GM19043 (cell line): Measurements from ENCODE around the gene RAB30.
"Not testable (repeated sequence)": the region's sequence is repeated elsewhere in the genome, so short reads cannot be mapped to it uniquely, and the experiment has no call there.

ENCODE experiments used
- ATAC-seq: cut with Tn5 transposase; IDR thresholded peaks from one replicate; pipeline ENCODE4 v1.9.1; 2021; ENCODE audit warnings: low read depth; ENCODE audit not compliant: unreplicated experiment

RAB30 gene

DNA sequence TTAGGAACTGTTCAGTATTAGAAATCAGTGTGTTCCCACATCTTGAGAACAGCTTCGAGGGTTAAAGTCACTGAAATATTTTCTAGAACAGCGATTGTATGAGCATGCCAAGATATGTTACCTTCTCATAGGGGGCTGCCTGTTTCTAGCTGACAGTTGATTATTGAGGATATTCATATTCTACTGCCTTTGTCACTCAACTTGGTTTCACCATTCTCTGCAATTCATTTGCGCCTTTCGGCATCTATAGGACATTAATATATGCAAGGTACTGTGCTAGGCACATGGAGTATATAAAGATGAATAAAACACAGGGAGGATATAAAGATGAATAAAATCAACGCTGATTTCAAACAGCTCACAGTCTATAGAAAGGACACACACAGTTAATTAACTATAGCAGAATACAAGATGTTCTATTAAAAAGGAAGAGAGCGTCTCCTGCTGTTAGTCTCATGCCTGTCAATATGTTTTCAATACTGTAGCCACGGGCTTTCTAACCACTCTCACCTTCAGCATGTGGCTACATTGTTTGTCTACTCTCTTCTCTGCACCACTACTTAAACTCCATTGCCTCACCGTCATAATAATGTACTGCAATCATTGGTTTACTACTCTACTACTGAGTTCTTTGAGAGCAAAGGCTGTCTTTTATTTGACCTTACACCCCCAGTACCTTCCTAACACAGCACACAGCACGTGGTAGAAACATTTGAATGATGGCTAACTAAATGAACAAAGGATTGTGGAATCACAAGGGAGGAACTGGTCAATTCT, 81.9 kb downstream of the RAB30 start:
- ATAC-seq = no peak

DNA sequence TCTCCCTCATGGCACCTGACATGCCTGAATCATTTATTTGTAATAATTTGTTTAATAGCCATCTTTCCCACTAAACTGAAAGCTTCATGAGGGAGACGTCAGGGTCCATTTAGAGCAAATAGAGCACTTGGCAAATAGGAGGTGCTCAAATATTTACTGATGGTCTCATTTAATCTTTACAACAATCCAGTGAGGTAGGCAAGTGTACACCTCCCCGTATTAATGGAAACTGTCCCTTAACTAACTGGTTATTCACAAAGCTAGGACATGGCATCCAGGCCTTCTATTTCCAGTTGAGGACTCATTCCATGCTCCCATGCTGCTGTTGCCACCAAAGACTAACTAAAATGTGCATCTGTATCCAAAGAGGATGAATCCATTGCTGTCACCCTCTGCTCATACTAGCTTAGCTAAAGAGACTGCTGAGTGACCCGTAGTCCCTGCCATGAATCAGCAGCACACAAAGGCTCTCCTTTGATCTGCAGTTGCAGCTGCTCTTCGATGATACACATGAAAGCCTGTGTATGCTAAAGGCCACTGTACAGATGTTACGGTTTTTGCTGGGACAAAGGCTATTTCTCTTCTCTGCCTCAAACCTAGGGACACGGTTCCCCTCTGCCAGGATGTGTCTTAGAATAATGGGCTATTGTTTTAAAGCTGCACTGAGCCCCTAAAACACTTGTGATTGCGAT, 82.6 kb downstream of the RAB30 start:
- no peak for ATAC-seq

DNA sequence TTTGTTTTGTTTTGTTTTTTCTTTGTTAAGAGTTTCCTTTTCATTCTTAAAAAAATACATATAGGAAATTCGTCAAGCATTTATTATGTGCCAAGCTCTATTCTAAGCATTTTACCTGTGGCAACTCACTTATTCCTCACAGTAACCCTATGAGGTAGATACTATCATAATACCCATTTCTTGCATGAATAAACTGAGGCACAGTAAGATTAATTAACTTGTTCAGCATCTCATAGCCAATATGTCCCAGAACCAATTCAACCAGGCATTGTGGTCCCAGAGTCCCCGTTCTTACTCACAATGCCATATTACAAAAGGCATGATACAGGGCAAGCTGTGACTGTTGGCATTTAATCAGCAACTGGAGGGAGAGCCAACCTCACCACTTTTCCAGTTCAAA, 83.7 kb downstream of the RAB30 start:
- ATAC-seq = no peak

DNA sequence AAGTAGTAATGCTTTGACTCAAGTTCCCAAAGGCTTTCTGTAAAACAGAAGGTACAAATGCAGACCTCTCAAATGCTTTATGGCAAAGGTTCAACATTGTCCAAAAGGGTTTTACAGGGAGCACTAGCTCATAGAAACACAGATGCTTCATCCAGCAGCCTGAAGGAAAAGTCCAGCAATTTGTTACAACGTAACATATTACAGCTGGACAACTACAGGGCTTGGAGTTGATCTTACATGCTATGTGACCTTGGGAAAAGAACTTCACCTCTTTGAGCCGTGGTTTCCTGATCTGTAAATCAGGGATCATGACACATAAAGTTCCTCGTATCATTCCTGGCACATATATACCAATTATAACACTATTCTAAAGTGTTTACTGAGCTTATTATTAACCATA, 85.3 kb downstream of the RAB30 start:
- ATAC-seq = no peak

DNA sequence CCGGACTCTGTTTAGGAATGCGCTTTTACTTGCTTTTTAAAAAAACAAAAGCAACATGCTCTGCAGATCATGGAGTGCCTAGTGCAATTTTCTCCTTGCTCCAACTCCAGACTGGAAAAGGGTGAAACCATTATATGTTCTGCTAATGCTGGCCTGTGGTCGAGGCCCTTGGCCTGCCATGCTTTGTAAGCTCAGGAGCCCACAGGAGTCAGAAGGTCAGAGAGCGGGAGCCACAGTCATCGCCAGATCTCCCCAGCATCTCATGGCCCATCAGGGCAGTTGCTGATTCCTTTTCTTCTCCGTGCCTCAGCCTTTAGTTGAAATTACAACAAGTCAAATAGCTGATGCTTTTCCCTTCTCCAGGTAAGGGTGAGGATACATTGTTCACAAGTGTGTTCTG, 89.8 kb downstream of the RAB30 start:
- no peak for ATAC-seq

DNA sequence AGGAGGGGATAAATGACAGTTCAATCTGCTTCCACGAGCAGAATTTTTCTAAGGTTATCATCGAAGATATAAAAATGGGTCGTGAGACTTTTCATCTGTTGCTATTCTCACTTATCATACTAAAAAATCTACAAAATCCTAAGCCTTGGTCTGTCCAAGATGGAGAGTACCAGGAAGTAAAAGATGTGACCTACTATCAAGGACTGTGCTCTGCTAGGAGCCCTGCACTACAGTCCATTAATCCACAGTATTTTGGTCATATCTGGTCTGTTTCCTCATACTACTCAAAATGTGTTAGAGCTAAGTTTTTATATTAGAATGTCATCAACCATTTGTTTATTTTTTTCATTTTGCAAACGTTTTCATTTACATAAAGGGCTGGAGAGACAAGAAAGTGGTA, 90.8 kb downstream of the RAB30 start:
- no peak for ATAC-seq

DNA sequence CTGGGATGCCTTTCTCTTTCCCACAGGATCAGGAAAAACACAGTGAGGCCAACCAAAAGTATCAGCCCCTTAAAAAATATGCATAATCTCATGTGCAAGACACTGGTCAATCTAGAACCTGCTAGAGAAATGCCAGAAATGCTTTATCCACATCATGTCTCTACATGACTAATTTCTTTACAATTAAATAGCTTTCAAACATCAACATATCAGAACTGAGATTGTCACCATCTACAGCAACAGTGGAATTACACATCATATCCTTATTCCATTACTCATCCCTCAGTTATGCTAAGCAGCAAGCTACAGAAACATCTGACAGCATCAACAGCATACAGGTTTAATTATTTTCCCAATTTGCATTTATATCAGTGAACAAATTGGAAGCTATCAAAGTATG, 91.4 kb downstream of the RAB30 start:
- no peak for ATAC-seq

DNA sequence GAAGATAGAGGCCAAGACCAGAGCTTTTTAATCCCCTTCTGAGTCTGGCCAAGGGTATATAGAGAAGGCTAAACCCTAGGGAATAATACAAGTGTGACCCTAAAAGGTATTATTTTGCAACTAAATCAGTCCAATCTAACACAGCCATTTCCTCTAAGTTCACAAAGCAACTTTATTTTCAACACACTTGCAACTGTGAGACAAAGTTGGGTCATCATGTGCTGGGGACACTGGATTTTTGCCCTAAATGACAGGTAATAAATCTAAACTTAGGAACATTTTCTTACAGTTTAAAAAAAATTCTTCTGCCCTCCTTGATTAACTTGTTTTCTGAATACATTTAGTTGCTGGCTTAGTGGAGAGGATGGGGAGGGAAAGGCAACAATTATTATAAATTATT, 91.9 kb downstream of the RAB30 start:
- no peak for ATAC-seq

DNA sequence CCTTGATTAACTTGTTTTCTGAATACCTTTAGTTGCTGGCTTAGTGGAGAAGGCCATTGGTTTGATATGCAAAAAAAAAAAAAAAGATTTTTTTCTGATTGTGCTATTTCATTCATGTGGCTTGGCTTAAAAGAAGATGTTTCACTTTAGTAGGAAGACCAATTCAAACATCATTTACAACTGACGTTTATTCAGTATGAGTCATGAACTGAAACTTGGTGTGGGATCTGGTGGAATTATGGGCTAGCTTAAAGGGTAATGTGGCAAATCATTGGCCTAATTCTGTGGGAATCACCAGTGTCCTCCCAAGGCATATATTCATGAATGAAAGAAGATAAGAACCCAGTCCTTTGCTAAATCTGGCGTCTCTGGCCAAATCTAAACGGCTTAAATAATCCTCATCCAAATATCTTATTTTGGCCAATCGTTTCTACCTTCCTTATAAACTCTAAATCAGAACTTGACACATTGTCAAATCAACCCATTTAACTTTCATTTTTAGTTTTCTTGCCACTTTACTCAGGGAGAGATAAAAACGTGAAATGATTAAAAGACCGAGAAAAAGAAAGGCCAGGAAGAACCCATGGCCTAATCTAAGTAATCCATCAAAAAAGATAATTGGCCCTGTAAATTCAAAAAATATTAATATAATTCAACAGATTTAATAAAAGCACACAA, 93.1 kb downstream of the RAB30 start:
- no peak for ATAC-seq

DNA sequence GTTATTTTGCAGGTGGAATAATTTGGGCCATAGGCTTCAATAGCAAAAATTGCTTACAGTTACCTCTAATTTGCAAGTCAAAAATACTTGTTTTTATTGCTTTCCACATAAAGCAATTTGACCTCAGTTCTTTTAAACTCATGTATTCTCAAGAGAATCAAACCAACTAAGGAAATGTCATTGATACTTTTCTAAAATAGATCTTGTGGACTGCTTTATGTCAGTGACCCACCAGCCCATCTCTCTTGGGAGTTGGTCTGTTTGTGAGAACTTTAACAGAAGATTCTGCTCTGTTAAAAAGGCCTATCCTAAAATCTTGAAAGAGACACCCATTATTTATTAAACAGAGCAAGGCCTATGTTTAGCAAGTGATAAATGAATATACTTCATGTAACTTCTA, 94.9 kb downstream of the RAB30 start:
- ATAC-seq = no peak

DNA sequence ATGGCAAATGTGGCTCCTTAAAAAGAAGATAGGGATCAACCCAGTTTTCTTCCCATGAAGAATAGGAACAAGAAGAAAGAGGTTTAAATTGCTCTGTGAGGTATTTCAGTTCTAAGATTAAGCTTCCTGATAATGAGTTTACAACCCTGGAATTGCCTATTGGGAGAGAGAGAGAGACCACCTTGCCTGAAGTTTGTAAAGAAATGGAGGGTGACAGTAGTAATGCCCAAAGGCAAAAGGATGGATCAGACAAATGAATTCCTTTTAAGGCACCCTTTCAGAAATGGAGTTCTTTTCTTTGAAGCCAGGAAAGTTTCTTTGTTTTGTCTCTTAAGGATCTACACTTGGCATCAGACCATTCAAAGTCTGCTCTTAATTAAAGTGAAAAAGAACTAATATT, 95.8 kb downstream of the RAB30 start:
- no peak for ATAC-seq

DNA sequence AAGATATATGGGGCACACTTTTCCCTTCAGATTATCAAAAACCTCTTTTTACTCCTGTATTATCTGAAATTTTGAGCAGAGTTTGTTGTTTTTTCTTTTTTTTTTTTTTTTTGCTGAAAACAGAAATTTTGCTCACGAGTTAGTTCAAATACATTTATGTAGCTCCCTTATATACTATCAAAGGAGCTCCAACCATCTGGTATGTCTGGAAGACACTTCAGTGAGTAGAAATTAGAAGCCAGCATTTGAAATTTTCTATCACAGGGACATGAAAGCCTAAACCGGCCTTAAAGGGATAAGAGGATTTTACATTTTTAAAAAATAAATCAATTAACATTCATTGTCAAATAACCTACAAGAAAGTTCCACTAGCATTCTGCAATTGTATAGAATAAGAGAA, 96.8 kb downstream of the RAB30 start:
- no peak for ATAC-seq

DNA sequence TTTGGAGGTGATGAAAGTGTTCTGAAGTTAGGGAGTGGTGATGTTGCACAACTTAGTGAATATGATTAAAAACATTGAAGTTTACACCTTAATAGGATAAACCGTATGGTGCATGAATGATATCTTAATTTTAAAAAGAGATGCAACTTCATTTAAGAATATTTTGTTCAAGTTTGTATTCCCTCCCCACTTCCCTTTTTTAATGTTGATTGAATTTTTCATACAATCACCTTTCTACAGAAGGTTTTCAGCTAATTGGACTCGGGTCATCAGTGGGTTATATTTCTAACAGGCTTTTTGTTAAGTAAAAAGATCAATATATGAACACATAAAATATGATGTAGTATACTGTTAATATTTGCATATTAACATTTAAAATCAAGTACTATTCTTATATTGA, 97.6 kb downstream of the RAB30 start:
- ATAC-seq = no peak

DNA sequence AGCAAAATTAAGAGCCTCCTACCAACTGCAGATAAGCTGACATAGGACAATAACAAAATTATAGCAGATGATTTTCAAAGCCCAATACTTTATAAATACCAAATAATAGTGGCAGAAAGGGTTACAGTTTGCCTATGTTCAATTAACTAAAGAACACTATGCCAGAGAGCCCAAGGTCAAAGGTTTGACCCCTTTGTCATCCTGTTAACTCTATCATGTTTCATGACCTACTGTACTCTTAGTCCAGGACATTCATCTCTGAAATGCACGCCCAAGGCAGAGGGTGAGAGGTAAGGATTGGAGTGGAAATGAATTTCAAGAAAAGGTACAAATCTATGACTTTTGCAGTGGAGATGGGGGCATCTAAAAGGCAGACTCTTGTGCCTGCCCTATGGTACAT, 99.6 kb downstream of the RAB30 start:
- ATAC-seq = no peak

DNA sequence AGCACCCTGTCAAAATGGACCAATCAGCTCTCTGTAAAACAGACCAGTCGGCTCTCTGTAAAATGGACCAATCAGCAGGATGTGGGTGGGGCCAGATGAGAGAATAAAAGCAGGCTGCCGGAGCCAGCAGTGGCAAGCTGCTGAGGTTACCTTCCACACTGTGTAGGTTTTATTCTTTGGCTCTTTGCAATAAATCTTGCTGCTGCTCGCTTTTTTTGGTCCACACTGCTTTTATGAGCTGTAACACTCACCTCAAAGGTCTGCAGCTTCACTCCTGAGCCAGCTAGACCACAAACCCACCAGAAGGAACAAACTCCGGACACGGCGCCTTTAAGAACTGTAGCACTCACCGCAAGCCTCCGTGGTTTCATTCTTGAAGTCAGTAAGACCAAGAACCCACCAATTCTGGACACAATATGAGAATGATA, 100.2 kb downstream of the RAB30 start:
- ATAC-seq = not testable (repeated sequence)

DNA sequence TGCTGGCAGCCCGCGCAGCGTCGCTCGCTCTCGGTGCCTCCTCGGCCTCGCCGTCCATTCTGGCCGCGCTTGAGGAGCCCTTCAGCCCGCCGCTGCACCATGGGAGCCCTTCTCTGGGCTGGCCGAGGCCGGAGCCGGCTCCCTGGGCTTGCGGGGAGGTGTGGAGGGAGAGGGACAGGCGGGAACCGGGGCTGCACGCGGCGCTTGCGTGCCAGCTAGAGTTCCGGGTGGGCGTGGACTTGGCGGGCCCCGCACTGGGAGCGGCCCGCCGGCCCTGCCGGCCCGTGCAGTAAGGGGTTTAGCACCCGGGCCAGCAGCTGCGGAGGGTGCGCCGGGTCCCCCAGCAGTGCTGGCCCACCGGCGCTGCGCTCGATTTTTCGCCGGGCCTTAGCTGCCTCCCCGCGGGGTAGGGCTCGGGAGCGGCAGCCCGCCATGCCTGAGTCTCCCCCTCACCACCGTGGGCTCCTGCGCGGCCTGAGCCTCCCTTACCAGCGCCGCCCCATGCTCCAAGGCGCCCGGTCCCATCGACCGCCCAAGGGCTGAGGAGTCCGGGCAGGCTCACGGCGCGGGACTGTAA, 101.1 kb downstream of the RAB30 start:
- not testable (repeated sequence) for ATAC-seq

DNA sequence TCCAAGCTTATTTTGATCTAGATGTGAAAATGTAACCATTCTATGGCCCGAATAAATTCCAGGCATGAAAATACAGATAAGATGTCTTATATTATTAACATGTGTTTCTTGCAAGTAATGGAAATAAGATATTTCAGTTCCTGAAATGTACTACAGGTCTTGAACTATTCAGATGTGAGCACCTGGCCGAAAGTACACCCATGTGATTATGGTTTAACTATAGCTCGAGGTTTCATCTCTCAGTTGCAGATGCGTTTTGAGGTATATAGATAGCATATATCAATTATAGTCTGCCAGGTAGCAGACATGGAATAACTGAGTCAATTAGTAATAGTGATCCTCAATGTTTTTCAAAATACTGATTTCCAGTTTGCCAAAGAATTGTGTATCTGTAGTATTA, 101.9 kb downstream of the RAB30 start:
- peak; percentile 97 for ATAC-seq

DNA sequence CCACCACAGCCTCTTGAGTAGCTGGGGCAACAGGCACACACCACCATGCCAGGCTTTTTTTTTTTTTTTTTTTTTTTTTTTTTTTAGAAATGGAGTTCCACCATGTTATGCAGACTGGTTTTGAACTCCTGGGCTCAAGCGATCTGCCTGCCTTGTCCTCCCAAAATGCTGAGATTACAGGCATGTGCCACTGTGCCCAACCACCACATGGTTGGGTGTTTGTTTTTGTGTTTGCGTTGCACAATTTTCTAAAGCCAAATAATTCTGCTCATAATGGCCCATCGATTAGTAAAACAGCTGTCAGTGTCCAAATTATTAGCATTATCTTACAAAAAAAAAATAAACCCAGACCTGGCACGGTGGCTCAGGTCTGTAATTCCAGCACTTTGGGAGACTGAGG, 104.3 kb downstream of the RAB30 start:
- ATAC-seq = no peak

DNA sequence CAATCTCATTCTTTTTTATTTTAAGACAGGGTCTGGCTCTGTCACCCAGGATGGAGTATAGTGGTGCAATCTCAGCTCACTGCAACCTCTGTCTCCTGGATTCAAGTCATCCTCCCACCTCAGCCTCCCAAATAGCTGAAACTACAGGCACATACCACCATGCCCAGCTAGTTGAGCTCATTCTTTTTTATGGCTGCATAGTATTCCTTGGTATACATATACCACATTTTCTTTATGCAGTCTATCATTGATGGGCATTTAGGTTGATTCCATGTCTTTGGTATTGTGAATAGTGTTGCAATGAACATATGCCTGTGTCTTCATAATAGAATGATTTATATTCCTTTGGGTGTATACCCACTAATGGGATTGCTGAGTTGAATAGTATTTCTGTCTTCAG, 109.7 kb downstream of the RAB30 start:
- ATAC-seq = not testable (repeated sequence)

DNA sequence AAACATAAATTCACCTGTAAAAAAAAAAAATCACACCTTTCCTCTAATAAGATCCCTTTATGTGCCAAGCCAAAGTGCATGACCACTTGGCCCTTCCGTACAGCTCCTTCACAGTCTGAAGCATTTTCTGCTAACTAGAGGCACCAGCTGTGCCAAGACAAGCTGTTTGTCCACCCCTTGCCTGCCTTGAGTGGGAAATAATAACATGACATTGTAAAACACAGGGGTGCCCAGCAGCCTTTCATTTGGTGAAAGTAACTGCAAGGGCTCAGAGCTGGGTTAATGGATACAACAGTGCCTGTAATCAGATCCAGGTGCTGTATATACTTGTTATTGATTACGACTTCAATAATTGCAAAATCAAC, 110.9 kb downstream of the RAB30 start:
- peak; percentile 15 for ATAC-seq

DNA sequence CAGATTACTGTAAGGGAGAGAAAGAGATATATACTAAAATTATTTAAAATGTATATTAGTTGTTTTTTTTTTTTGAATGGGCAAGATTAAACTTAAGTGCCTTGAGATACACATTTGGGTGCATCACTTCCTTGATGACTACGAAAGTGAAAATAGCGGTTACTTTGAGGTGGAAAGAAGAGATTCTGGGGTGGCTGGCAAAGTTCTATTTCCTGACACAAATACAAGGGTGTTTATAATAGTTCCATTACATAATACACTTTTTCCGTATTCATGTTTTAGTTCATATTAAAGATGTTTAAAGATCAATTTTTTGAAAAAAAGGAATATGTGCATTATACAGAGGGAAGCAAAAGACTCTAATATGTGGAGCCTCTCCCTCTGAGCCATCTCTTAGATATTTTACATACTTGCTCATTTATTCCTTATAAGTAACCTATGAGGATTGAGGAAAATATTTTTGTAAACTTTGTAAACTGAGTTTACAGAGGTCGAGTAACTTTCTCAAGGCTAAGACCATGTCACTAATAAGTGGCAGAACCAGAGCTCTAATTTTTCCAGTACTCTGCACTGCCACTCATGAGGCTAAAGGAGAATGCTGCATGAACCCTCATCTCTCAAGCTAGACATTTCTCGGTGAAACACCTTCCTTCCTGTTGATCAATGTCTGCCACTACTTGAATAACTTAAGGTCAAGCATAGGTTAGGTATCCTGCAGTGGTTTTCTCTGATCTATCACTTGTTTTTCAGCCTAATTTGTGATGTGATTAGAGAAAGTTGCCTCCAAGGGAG, 111.5 kb downstream of the RAB30 start:
- ATAC-seq = peak; percentile 86
